Measurements from ENCODE around the gene INHBC.
"Not testable (repeated sequence)": the region's sequence is repeated elsewhere in the genome, so short reads cannot be mapped to it uniquely, and the experiment has no call there.

The INHBC gene

DNA sequence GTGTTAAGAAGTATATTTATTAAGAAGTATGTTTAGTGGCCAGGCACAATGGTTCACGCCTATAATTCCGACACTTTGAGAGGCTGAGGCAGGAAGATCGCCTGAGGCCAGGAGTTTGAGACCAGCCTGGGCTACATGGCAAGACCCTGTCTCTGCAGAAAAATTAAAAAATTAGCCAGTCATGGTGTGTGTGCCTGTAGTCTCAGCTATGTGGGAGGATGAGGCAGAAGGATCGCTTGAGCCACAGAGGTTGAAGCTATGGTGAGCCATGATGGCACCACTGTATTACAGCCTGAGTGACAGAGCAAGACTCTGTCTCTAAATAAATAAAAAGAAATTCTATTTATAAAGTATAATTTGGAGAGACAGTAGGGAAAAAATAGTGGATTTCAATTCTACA is 24.1 kb upstream of the INHBC start:
- no peaks in the 10 kb centered on the region for H3K27me3 ChIP-seq (ENCODE audit: control insufficient read depth, insufficient read depth, low read length)
- no peak overlapping the region for H3K9ac ChIP-seq (ENCODE audit: low read length)
- H3K9me3 ChIP-seq (ENCODE audit: control insufficient read depth, low read length): no peaks in the 10 kb centered on the region
- H3K4me1 ChIP-seq (ENCODE audit: control insufficient read depth, insufficient read depth, low read length): no peaks in the 10 kb centered on the region
- H3K36me3 ChIP-seq (ENCODE audit: control insufficient read depth, insufficient read depth, low read length): no peaks in the 10 kb centered on the region
- H3K4me3 ChIP-seq (ENCODE audit: low read length): no peak overlapping the region

DNA sequence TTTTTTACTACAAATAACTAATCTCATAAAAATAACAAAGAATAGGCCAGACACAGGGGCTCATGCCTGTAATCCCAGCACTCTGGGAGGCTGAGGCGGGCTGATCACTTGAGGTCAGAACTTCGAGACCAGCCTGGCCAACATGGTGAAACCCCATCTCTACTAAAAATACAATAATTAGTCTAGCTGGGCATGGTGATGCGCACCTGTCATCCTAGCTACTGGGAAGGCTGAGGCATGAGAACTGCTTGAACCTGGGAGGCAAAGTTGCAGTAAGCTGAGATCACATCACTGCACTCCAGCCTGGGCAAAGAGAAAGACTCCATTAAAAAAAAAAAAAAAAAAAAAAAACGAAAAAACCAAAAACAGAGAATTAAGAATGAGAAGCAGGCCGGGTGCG is 20.4 kb upstream of the INHBC start:
- H3K9me3 ChIP-seq (ENCODE audit: control insufficient read depth, low read length); H3K4me3 ChIP-seq (ENCODE audit: low read length); H3K4me1 ChIP-seq (ENCODE audit: control insufficient read depth, insufficient read depth, low read length); H3K27me3 ChIP-seq (ENCODE audit: control insufficient read depth, insufficient read depth, low read length); H3K36me3 ChIP-seq (ENCODE audit: control insufficient read depth, insufficient read depth, low read length); H3K9ac ChIP-seq (ENCODE audit: low read length): not testable (repeated sequence)

DNA sequence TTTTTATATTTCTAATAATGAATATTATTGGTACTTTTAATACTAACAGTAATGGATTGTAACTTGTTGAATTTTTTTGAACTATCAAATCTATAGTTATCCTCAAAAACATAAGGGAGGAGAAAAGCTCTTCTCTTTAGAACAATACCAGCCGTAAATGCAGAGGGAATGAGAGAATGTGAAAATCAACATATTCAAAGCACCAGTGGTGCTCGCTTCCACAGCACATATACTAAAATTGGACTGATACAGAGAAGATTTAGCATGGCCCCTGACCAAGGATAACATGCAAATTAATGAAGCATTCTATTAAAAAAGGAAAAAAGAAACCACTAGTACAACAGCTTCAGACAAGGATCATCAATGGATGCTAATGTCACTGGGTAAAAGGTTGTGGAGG is 19.5 kb upstream of the INHBC start:
- H3K9me3 ChIP-seq (ENCODE audit: control insufficient read depth, low read length): no peaks in the 10 kb centered on the region
- no peak overlapping the region for H3K4me3 ChIP-seq (ENCODE audit: low read length)
- no peaks in the 10 kb centered on the region for H3K36me3 ChIP-seq (ENCODE audit: control insufficient read depth, insufficient read depth, low read length)
- H3K9ac ChIP-seq (ENCODE audit: low read length): no peak overlapping the region
- peaks cover 7% of the 10 kb centered on the region for H3K4me1 ChIP-seq (ENCODE audit: control insufficient read depth, insufficient read depth, low read length)
- H3K27me3 ChIP-seq (ENCODE audit: control insufficient read depth, insufficient read depth, low read length): no peaks in the 10 kb centered on the region

DNA sequence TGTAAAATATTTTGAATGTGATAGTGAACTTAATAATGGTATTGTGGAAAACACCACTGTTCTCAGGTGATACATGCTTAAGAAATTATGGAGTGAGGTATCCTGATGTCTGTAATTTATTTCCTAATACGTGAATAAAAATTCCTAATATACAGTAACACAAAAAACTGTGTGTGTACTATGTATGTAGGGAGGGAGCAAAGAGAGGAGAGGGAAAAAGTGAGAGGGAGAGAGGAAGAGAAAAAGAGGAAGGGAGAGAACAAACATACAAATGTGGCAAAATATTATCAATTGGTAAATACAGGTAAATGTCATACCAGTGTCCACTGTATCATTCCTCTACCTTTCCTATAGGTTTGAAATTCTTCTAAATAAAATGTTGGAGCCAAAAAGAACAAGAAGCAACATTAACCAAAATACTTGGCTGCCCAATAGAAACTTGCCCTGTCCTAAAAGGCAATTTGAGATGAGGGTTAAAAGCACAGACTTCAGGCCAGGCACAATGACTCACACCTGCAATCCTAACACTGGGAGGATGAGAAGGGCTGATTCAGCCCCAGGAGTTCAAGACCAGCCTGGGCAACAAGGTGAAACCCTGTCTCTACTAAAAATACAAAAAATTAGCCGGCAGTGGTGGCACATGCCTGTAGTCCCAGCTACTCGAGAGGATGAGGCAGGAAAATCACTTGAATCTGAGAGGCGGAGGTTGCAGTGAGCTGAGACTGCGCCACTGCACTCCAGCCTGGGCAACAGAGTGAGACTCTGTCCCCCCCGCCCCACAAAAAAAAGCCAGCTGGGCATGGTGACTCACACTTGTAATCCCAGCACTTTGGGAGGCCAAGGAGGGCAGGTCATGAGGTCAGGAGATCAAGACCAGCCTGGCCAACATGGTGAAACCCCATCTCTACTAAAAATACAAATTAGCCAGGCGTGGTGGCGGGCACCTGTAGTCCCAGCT is 18.3 kb upstream of the INHBC start:
- no peak overlapping the region for H3K9ac ChIP-seq (ENCODE audit: low read length)
- H3K4me3 ChIP-seq (ENCODE audit: low read length): no peak overlapping the region
- peaks cover 7% of the 10 kb centered on the region for H3K4me1 ChIP-seq (ENCODE audit: control insufficient read depth, insufficient read depth, low read length)
- no peaks in the 10 kb centered on the region for H3K9me3 ChIP-seq (ENCODE audit: control insufficient read depth, low read length)
- no peaks in the 10 kb centered on the region for H3K36me3 ChIP-seq (ENCODE audit: control insufficient read depth, insufficient read depth, low read length)
- no peaks in the 10 kb centered on the region for H3K27me3 ChIP-seq (ENCODE audit: control insufficient read depth, insufficient read depth, low read length)

DNA sequence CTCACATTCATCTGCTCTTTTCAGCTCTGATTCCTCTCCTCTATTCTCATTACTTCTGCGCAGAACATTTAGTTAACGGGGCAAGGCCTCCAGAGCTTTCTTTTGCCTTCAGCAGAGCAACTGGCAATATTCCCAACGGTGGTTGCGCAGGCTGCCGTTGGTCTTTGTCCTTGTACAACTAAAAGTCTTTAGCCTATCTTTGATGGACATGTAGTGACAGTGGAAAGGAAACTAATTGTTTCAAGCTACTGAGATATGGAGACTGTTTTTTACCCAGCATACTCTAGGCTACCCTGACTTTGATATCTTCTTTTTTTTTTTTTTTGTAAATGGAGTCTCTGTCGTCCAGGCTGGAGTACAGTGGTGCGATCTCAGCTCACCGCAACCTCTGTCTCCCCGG is 16.3 kb upstream of the INHBC start:
- Histone ChIP-seq H3K36me3 (ENCODE audit: control insufficient read depth, insufficient read depth, low read length) (no peaks in the 10 kb centered on the region), H3K9ac (ENCODE audit: low read length) (no peak overlapping the region), H3K4me3 (ENCODE audit: low read length) (no peak overlapping the region), H3K27me3 (ENCODE audit: control insufficient read depth, insufficient read depth, low read length) (no peaks in the 10 kb centered on the region), H3K9me3 (ENCODE audit: control insufficient read depth, low read length) (no peaks in the 10 kb centered on the region), H3K4me1 (ENCODE audit: control insufficient read depth, insufficient read depth, low read length) (peaks cover 7% of the 10 kb centered on the region)

DNA sequence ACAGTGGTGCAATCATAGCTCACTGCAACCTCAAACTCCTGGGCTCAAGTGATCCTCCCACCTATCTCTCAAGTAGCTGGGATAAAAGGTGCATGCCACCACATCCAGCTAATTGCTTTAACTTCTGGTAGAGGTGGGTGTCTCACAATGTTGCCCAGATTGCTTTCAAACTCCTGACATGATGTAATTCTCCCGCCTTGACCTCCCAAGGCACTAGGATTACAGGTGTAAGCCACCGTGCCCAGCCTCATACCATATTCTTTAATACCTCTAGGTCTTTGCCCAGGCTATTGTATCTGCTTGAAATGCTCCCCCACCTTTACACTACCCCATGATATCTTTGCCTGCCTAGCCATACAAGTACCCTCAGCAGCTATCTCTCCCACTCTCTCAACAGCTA is 15.1 kb upstream of the INHBC start:
- no peak overlapping the region for H3K4me3 ChIP-seq (ENCODE audit: low read length)
- H3K27me3 ChIP-seq (ENCODE audit: control insufficient read depth, insufficient read depth, low read length): no peaks in the 10 kb centered on the region
- H3K9ac ChIP-seq (ENCODE audit: low read length): no peak overlapping the region
- H3K4me1 ChIP-seq (ENCODE audit: control insufficient read depth, insufficient read depth, low read length): peaks cover 7% of the 10 kb centered on the region
- H3K36me3 ChIP-seq (ENCODE audit: control insufficient read depth, insufficient read depth, low read length): no peaks in the 10 kb centered on the region
- no peaks in the 10 kb centered on the region for H3K9me3 ChIP-seq (ENCODE audit: control insufficient read depth, low read length)

DNA sequence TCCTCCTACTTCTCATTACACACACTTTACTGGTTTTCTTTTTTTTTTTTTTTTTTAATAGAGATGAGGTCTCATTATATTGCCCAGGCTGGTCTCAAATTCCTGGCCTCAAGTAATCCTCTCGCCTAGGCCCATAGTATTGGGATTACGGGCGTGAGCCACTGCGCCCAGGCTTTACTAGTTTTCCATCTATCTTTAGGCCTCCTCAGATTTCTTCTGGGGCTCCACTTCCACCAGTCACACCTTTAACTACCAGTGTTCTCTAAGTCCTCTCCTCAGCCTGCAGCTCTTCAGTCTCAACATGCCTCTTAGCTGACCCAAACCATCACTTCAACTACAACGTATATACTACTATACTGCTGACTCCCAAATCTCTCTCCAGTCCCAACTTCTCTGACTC is 14.1 kb upstream of the INHBC start:
- Histone ChIP-seq H3K9me3 (ENCODE audit: control insufficient read depth, low read length) (no peaks in the 10 kb centered on the region), H3K4me1 (ENCODE audit: control insufficient read depth, insufficient read depth, low read length) (peaks cover 7% of the 10 kb centered on the region), H3K4me3 (ENCODE audit: low read length) (no peak overlapping the region), H3K27me3 (ENCODE audit: control insufficient read depth, insufficient read depth, low read length) (no peaks in the 10 kb centered on the region), H3K36me3 (ENCODE audit: control insufficient read depth, insufficient read depth, low read length) (no peaks in the 10 kb centered on the region), H3K9ac (ENCODE audit: low read length) (no peak overlapping the region)

DNA sequence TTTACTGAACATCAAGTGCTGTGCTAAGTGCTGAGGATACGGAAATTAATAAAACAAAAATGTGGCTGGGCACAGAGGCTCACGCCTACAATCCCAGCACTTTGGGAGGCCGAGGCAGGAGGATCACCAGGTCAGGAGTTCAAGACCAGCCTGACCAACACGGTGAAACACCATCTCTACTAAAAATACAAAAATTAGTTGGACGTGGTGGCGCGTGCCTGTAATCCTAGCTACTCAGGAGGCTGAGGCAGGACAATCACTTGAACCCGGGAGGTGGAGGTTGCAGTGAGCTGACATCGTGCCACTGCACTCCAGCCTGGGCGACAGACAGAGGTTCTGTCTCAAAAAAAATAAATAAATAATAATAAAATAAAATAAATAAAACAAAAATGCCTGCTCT is 7.6 kb upstream of the INHBC start:
- H3K9me3 ChIP-seq (ENCODE audit: control insufficient read depth, low read length); H3K9ac ChIP-seq (ENCODE audit: low read length); H3K27me3 ChIP-seq (ENCODE audit: control insufficient read depth, insufficient read depth, low read length); H3K36me3 ChIP-seq (ENCODE audit: control insufficient read depth, insufficient read depth, low read length); H3K4me3 ChIP-seq (ENCODE audit: low read length): not testable (repeated sequence)
- peaks cover 10% of the 10 kb centered on the region for H3K4me1 ChIP-seq (ENCODE audit: control insufficient read depth, insufficient read depth, low read length)

DNA sequence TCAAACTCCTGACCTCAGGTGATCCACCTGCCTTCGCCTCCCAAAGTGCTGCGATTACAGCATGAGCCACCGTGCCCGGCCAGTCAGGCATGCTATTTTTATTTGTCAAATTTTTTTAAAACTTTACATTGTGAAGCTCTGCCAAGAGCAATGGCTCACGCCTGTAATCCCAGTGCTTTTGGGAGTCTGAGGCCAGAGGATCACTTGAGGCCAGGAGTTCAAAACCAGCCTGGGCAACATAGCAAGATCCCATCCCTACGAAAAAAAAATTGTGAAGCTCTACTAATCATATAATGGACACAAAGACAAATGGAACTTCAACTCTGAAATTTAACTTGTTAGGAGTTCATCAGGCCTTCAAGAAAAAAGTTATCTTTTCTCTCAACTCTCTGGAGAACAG is 5.6 kb upstream of the INHBC start:
- H3K4me1 ChIP-seq (ENCODE audit: control insufficient read depth, insufficient read depth, low read length): peaks cover 10% of the 10 kb centered on the region
- H3K36me3 ChIP-seq (ENCODE audit: control insufficient read depth, insufficient read depth, low read length): no peaks in the 10 kb centered on the region
- H3K4me3 ChIP-seq (ENCODE audit: low read length): no peak overlapping the region
- no peaks in the 10 kb centered on the region for H3K27me3 ChIP-seq (ENCODE audit: control insufficient read depth, insufficient read depth, low read length)
- H3K9ac ChIP-seq (ENCODE audit: low read length): peak overlapping the region; percentile 84
- H3K9me3 ChIP-seq (ENCODE audit: control insufficient read depth, low read length): no peaks in the 10 kb centered on the region

DNA sequence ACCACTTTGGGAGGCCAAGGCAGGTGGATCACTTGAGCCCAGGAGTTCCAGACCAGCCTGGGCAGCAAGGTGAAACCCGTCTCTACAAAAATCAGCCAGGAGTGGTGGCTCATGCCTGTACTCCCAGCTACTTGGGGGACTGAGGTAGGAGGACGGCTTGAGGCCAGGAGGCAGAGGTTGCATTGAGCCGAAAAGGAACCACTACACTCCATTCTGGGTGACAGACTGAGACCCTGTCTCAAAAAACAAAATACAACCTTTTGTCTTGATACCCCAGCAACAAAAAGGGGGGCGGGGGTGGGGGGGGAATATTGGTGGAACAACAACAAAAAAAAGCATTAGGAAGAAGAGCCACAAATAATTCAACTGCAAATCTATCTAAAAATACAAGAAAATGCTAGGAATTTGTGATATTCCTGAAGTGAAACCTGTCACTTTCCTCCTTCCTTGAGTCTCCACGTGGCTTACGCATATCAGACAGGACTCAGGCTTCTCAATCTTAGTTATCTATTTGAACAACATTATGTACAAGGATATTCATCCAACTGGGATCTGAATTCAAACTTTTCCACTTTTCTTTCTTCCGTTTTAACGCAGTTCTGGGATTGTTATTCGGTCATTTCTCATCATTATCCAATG is 5.0 kb upstream of the INHBC start:
- Histone ChIP-seq H3K9me3 (ENCODE audit: control insufficient read depth, low read length) (no peaks in the 10 kb centered on the region), H3K4me3 (ENCODE audit: low read length) (peak overlapping the region; percentile 50), H3K27me3 (ENCODE audit: control insufficient read depth, insufficient read depth, low read length) (no peaks in the 10 kb centered on the region), H3K36me3 (ENCODE audit: control insufficient read depth, insufficient read depth, low read length) (no peaks in the 10 kb centered on the region), H3K4me1 (ENCODE audit: control insufficient read depth, insufficient read depth, low read length) (peaks cover 10% of the 10 kb centered on the region), H3K9ac (ENCODE audit: low read length) (peak overlapping the region; percentile 84)

DNA sequence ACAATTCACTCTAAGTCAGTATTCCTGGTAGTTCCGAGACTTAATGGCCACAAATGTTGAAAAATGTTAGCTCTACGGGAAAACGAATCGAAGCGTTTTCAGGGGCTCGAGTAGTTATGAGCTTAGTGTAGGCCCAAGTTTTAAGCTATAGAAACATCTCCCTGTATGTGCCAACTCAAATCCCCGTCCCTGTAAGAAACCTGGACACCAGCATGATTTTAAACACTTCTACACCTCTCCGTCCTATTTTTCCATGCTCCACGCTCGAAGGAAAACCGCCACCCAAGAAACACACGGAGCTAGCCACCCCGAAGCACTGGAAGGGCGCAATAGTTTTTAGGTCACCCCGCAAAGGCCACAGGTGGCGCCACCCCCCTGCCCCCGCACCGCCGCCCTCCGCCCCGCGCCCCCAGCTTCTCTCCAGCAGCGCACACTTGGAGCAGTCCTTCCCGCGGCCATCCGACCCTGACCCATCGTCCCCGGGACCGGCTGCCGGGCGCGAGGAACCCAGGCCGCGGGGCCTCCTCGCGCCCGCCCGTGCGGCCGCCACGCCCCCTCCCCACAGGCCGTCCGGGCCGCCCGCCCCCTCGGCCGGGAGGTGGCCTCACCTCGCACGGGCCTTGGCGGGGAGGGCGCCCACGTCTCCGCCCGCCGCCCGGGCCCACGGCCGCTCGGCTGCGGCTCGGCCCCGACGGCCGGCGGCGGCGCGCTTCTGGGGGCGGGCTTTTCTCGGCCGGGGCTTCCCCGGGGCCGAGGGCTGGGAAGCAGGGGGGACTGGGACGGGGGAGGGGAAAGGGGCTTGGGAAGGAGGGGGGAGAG is 4.3 kb upstream of the INHBC start:
- Histone ChIP-seq H3K9ac (ENCODE audit: low read length) (peak overlapping the region; percentile 84), H3K36me3 (ENCODE audit: control insufficient read depth, insufficient read depth, low read length) (no peaks in the 10 kb centered on the region), H3K9me3 (ENCODE audit: control insufficient read depth, low read length) (no peaks in the 10 kb centered on the region), H3K4me1 (ENCODE audit: control insufficient read depth, insufficient read depth, low read length) (peaks cover 10% of the 10 kb centered on the region), H3K4me3 (ENCODE audit: low read length) (peak overlapping the region; percentile 50), H3K27me3 (ENCODE audit: control insufficient read depth, insufficient read depth, low read length) (no peaks in the 10 kb centered on the region)

All from mucosa of stomach (tissue), 1 donor.